Measurements from ENCODE around the gene MKLN1.
"Not testable (repeated sequence)": the region's sequence is repeated elsewhere in the genome, so short reads cannot be mapped to it uniquely, and the experiment has no call there.

Gene MKLN1

GRCh38 chr7:131500357-131500756, 172.7 kb downstream of the MKLN1 start:
- DNase-seq (ENCODE audit: insufficient read length) (no peak), FAIRE-seq (no peak)
- TF ChIP-seq POLR2AphosphoS5 (IDR thresholded peaks at IDR 0.05; ENCODE audit: low read depth, low read length) (no peak), TAF1 (IDR thresholded peaks at IDR 0.05; ENCODE audit: borderline replicate concordance, low read depth, low read length) (no peak)

- TF ChIP-seq POLR2AphosphoS5 (IDR thresholded peaks at IDR 0.05; ENCODE audit: low read depth, low read length) (no peak), POLR2A (IDR thresholded peaks at IDR 0.05; ENCODE audit: low read depth, low read length) (no peak), TAF1 (IDR thresholded peaks at IDR 0.05; ENCODE audit: borderline replicate concordance, low read depth, low read length) (no peak)
- FAIRE-seq (peak; percentile 57), DNase-seq (ENCODE audit: insufficient read length) (no peak)
Measured at GRCh38 chr7:131501422-131501821, 173.7 kb downstream of the MKLN1 start.

- FAIRE-seq (no peak), DNase-seq (ENCODE audit: insufficient read length) (no peak)
- TF ChIP-seq TAF1 (IDR thresholded peaks at IDR 0.05; ENCODE audit: borderline replicate concordance, low read depth, low read length) (no peak), POLR2AphosphoS5 (IDR thresholded peaks at IDR 0.05; ENCODE audit: low read depth, low read length) (no peak), POLR2A (IDR thresholded peaks at IDR 0.05; ENCODE audit: low read depth, low read length) (no peak)
Measured at GRCh38 chr7:131501930-131502685, 174.4 kb downstream of the MKLN1 start.

GRCh38 chr7:131502810-131503508, 175.3 kb downstream of the MKLN1 start:
- FAIRE-seq (no peak), DNase-seq (ENCODE audit: insufficient read length) (no peak)
- TF ChIP-seq POLR2A (IDR thresholded peaks at IDR 0.05; ENCODE audit: low read depth, low read length) (no peak), TAF1 (IDR thresholded peaks at IDR 0.05; ENCODE audit: borderline replicate concordance, low read depth, low read length) (no peak), POLR2AphosphoS5 (IDR thresholded peaks at IDR 0.05; ENCODE audit: low read depth, low read length) (no peak)

GRCh38 chr7:131503639-131504038, 176.0 kb downstream of the MKLN1 start:
- no peak for DNase-seq (ENCODE audit: insufficient read length)
- no peak for FAIRE-seq

GRCh38 chr7:131504157-131504899, 176.7 kb downstream of the MKLN1 start:
- FAIRE-seq (no peak), DNase-seq (ENCODE audit: insufficient read length) (no peak)
- TF ChIP-seq POLR2AphosphoS5 (IDR thresholded peaks at IDR 0.05; ENCODE audit: low read depth, low read length): no peak
- TF ChIP-seq POLR2A (IDR thresholded peaks at IDR 0.05; ENCODE audit: low read depth, low read length): no peak
- TF ChIP-seq TAF1 (IDR thresholded peaks at IDR 0.05; ENCODE audit: borderline replicate concordance, low read depth, low read length): no peak

More at GRCh38 chr7:131503639-131504038, 176.0 kb downstream of the MKLN1 start:
- TF ChIP-seq POLR2A (IDR thresholded peaks at IDR 0.05; ENCODE audit: low read depth, low read length): no peak
- no peak for TF ChIP-seq TAF1 (IDR thresholded peaks at IDR 0.05; ENCODE audit: borderline replicate concordance, low read depth, low read length)
- no peak for TF ChIP-seq POLR2AphosphoS5 (IDR thresholded peaks at IDR 0.05; ENCODE audit: low read depth, low read length)

GRCh38 chr7:131505037-131505620, 177.5 kb downstream of the MKLN1 start:
- FAIRE-seq; DNase-seq (ENCODE audit: insufficient read length): not testable (repeated sequence)

GRCh38 chr7:131505636-131506557, 178.2 kb downstream of the MKLN1 start:
- DNase-seq (ENCODE audit: insufficient read length): no peak
- no peak for FAIRE-seq

GRCh38 chr7:131506597-131506996, 178.9 kb downstream of the MKLN1 start:
- DNase-seq (ENCODE audit: insufficient read length) (no peak), FAIRE-seq (no peak)
- TF ChIP-seq POLR2AphosphoS5 (IDR thresholded peaks at IDR 0.05; ENCODE audit: low read depth, low read length): no peak
- TF ChIP-seq TAF1 (IDR thresholded peaks at IDR 0.05; ENCODE audit: borderline replicate concordance, low read depth, low read length): no peak
- TF ChIP-seq POLR2A (IDR thresholded peaks at IDR 0.05; ENCODE audit: low read depth, low read length): no peak

More at GRCh38 chr7:131505636-131506557, 178.2 kb downstream of the MKLN1 start:
- TF ChIP-seq POLR2A (IDR thresholded peaks at IDR 0.05; ENCODE audit: low read depth, low read length) (no peak), TAF1 (IDR thresholded peaks at IDR 0.05; ENCODE audit: borderline replicate concordance, low read depth, low read length) (no peak), POLR2AphosphoS5 (IDR thresholded peaks at IDR 0.05; ENCODE audit: low read depth, low read length) (no peak)

- peak; percentile 24 for FAIRE-seq
- no peak for TF ChIP-seq TAF1 (IDR thresholded peaks at IDR 0.05; ENCODE audit: borderline replicate concordance, low read depth, low read length)
- TF ChIP-seq POLR2AphosphoS5 (IDR thresholded peaks at IDR 0.05; ENCODE audit: low read depth, low read length): no peak
- TF ChIP-seq POLR2A (IDR thresholded peaks at IDR 0.05; ENCODE audit: low read depth, low read length): no peak
- DNase-seq (ENCODE audit: insufficient read length): peak; percentile 46
Measured at GRCh38 chr7:131507592-131508331, 180.1 kb downstream of the MKLN1 start.

Data from GM12892 (cell line).